GM19328 (cell line): ENCODE results near the gene P2RX7.
"Not testable (repeated sequence)": the region's sequence is repeated elsewhere in the genome, so short reads cannot be mapped to it uniquely, and the experiment has no call there.

Source experiments
- ATAC-seq: cut with Tn5 transposase; IDR thresholded peaks from one replicate; pipeline ENCODE4 v1.9.1; 2021; ENCODE audit warnings: mild to moderate bottlenecking, moderate library complexity; ENCODE audit not compliant: unreplicated experiment

P2RX7 gene

GRCh38 chr12:121226871-121227270 is 94.2 kb downstream of the P2RX7 start:
- ATAC-seq = not testable (repeated sequence)

GRCh38 chr12:121227294-121227693 is 94.6 kb downstream of the P2RX7 start:
- peak; percentile 57 for ATAC-seq

DNA sequence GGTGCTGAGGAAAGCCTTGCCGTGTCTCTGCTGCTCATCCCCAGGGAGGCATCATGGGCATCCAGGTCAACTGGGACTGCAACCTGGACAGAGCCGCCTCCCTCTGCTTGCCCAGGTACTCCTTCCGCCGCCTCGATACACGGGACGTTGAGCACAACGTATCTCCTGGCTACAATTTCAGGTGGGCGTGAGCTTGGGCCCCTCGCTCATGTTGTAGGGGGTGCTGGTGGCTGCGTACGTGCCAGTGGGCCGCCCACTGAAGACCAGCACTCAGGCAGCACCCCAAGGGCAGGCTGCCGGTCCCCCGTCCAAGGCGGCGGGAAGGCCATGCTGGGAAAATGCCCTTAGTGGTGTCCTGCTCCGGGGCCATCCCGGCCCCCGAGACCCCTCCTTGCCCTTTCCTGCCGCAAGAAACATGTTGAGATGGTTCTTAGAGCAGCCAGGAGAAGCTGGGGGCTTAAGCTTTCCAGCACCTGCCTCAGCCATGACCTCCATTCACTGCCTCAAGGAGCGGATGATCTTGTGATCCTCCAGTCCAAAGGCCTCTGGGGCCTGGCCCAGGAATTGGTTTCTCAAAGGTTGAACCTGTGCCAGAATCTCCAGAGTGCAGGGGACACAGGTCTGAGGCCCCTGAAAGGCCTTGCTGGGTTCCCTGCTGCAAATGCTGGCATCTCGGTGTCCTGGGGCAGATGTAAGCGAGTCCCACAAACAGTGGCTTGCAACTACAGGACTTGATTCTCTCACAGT is 96.4 kb downstream of the P2RX7 start:
- ATAC-seq = no peak

DNA sequence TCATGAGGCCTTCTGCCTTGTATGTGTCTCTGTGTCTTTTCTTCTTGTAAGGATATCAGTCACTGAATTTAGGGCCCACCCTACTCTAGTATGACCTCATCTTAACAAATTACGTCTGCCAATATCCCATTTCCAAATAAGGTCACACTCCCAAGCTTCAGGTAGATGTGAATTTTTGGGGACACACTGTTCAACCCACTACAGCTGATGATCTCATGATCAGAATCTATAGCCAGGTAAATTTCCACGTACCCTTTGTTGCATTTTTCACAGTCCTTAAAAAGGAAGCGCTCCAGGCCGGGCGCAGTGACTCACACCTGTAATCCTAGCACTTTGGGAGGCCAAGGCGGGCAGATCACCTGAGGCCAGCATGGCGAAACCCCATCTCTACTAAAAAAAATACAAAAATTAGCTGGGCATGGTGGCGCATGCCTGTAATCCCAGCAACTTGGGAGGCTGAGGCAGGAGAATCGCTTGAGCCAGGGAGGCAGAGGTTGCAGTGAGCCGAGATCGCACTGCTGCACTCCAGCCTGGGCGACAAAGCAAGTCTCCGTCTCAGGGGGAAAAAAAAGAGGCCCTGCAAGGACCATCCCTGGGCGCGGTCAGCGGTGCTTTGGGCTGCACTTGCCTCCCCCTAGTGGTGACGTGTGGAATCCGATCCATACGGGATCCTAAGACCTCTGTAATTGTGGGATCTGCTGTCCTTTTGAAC is 97.3 kb downstream of the P2RX7 start:
- ATAC-seq = not testable (repeated sequence)

- no peak for ATAC-seq
These were observed 97.8 kb downstream of the P2RX7 start for GRCh38 chr12:121230538-121230907.

DNA sequence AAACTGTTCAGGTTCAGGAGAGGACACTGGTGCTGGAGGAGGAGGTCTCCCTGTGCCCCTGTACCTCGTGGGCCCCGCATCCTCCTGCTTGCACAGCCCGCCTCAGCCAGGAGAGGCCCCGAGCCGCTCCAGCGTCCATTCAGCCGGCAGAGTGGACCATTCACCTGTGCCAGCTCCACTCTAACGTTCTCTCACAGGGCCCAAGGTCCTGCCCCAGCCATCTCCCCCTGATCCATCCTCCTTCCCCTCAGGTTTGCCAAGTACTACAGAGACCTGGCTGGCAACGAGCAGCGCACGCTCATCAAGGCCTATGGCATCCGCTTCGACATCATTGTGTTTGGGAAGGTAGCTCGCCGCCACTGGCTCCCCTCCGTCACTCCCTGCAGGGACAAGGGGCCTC is 99.5 kb downstream of the P2RX7 start:
- ATAC-seq = no peak

GRCh38 chr12:121232977-121233627 is 100.4 kb downstream of the P2RX7 start:
- no peak for ATAC-seq

DNA sequence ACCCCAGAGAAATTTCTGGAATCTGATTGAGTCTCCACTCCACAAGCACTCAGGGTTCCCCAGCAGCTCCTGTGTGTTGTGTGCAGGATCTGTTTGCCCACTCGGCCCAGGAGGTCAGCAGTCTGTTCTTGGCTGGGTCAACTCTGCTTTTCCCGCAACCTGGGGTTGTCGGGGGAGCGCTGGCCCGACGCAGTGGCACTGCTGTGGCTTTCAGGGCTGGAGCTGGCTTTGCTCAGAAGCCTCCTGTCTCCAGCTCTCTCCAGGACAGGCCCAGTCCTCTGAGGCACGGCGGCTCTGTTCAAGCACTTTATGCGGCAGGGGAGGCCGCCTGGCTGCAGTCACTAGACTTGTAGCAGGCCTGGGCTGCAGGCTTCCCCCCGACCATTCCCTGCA is 100.9 kb downstream of the P2RX7 start:
- ATAC-seq = no peak

DNA sequence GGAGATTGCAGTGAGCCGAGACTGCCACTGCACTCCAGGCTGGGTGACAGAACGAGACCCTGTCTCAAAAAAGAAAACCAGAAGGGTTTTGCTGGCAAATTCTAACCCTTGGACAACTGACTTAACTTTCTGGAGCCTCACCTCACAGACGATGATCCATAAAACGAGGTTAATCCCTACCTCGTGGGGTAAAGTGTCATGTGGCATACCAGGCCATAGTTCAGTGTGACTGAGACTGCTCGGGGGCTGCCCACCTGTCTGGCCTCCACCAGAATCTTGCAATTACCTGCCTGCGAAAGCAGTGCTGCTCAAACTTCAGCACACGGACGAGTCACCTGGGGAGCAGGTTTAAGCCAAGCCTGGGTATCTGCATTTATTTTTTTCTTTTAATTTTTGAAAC is 104.1 kb downstream of the P2RX7 start:
- no peak for ATAC-seq

DNA sequence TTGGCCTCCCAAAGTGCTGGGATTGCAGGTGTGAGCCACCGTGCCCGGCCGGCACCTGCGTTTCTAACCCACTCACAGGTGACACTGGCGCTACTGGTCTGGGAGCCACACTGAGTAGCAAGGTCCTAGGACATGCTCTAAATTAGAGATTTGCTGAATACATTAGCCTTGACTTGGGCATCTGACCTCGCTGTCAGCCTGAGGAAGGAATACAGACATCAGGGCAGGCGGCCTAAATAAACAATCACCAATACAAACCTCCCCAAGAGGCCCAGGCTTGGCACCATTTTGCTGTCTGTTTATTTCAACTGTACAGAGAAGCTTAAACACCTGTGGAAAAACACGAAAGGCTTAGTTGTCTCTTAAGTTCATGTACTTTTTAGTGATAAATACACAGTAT is 104.7 kb downstream of the P2RX7 start:
- no peak for ATAC-seq
